Activated naive CD8-positive, alpha-beta T cell treated with anti-CD3 and anti-CD28 coated beads, Interleukin-2, amount 10 ng/mL, durations not matched to agents 7 days and 5 days (primary cell): Measurements from ENCODE around the gene COX6B1. TPM values are rescaled to one million over a fixed set of nuclear protein-coding genes. Genes with fewer than 3 reads are reported as not detected.

Experiments
- ATAC-seq: fragments of 150-1000 bp; cut with Tn5 transposase; one replicate; pipeline ENCODE4 v1.10.0; 2021; ENCODE audit warnings: low read depth, moderate library complexity
- POLR2A ChIA-PET: fragments of 350-600 bp; sonication (Branson Sonifier 250); formaldehyde crosslinking; loops from one replicate; lab custom pipeline; 2021; ENCODE audit warnings: antibody characterized with exemption; lab: Charles Lee
- DNase-seq: peaks from one replicate; pipeline ENCODE4 v3.0.0; 2021
- H3K27ac Mint-ChIP-seq: one replicate; pipeline ENCODE4 v1.8.0; 2022; ENCODE audit warnings: mild to moderate bottlenecking, mixed read lengths
- H3K27me3 Mint-ChIP-seq: one replicate; pipeline ENCODE4 v1.8.0; 2022; ENCODE audit warnings: mild to moderate bottlenecking, moderate library complexity, mixed read lengths
- H3K36me3 Mint-ChIP-seq: one replicate; pipeline ENCODE4 v1.8.0; 2021; ENCODE audit warnings: mild to moderate bottlenecking, mixed read lengths
- H3K4me1 Mint-ChIP-seq: one replicate; pipeline ENCODE4 v1.8.0; 2021; ENCODE audit warnings: mixed read lengths
- H3K4me3 Mint-ChIP-seq: one replicate; pipeline ENCODE4 v1.8.0; 2022; ENCODE audit warnings: mild to moderate bottlenecking, moderate library complexity, mixed read lengths
- H3K9me3 Mint-ChIP-seq: one replicate; pipeline ENCODE4 v1.8.0; 2021; ENCODE audit warnings: mixed read lengths
- total RNA-seq, 2 experiments: library from RNA; stranded (reverse); gene quantifications; one replicate each; pipeline ENCODE4 v1.2.3, GENCODE V29; 2021

Gene COX6B1
- total RNA-seq, 2 experiments from 2014 or later: 407 to 412 TPM

DNA sequence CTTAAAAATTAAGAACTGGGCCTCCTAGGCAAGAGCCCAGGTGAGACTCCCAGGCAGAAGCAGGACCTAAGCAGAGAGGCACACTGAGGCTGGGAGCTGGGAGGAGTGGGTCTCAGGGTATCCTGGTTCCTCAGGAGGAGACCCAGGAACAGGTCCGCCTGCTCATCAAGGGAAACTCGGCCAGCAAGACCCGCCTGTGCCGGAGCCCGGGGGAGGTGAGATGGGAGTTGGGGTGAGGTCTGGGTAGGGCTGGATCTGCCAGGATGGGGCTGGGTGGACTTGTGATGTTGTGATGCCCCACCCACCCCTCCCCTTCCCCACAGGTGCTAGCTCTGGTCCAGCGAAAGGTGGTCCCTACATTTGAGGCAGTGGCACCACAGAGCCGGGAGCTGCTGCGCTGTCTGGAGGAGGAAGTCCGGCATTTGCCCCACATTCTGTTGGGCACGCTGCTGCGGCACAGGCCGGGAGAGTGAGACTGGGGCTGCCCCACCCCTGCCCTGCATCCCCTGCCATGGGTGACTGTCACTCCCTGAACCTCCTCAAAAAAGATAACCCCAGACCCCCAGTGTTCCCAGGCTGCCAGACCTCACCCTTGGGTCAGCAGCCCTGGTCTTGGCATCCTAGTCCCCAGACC is 28.7 kb upstream of the COX6B1 start:
- no peaks in the 10 kb centered on the region for H3K9me3 Mint-ChIP-seq
- H3K27me3 Mint-ChIP-seq: no peaks in the 10 kb centered on the region
- POLR2A ChIA-PET: no interaction called here
- DNase-seq (no peak), ATAC-seq (no peak)
- H3K27ac Mint-ChIP-seq: no peak overlapping the region
- H3K4me3 Mint-ChIP-seq: no peak overlapping the region
- peaks cover 4% of the 10 kb centered on the region for H3K4me1 Mint-ChIP-seq
- H3K36me3 Mint-ChIP-seq: peaks cover 8% of the 10 kb centered on the region

GRCh38 chr19:35620001-35620400 is 28.1 kb upstream of the COX6B1 start:
- POLR2A ChIA-PET: no interaction called here
- peak overlapping the region; percentile 34 for H3K27ac Mint-ChIP-seq
- H3K27me3 Mint-ChIP-seq: no peaks in the 10 kb centered on the region
- peaks cover 9% of the 10 kb centered on the region for H3K36me3 Mint-ChIP-seq
- DNase-seq (no peak), ATAC-seq (no peak)
- no peaks in the 10 kb centered on the region for H3K9me3 Mint-ChIP-seq
- no peak overlapping the region for H3K4me3 Mint-ChIP-seq
- peaks cover 4% of the 10 kb centered on the region for H3K4me1 Mint-ChIP-seq

- DNase-seq: no peak
- no peaks in the 10 kb centered on the region for H3K9me3 Mint-ChIP-seq
- H3K36me3 Mint-ChIP-seq: peaks cover 6% of the 10 kb centered on the region
- POLR2A ChIA-PET: interaction anchor here (2.0 kb wide), 1 partner anchor 9 kb away, joined by 5 read pairs; the partner anchor contains the start of gene HAUS5
- ATAC-seq: no peak
- H3K4me1 Mint-ChIP-seq: no peaks in the 10 kb centered on the region
- no peak overlapping the region for H3K4me3 Mint-ChIP-seq
- no peak overlapping the region for H3K27ac Mint-ChIP-seq
- no peaks in the 10 kb centered on the region for H3K27me3 Mint-ChIP-seq
Measured at GRCh38 chr19:35621708-35622107, 26.4 kb upstream of the COX6B1 start.

- Mint-ChIP-seq H3K27me3 (no peaks in the 10 kb centered on the region), H3K4me1 (no peaks in the 10 kb centered on the region), H3K4me3 (no peak overlapping the region), H3K9me3 (no peaks in the 10 kb centered on the region), H3K27ac (peak overlapping the region; percentile 58), H3K36me3 (peaks cover 6% of the 10 kb centered on the region)
- no peak for DNase-seq
- no peak for ATAC-seq
- POLR2A ChIA-PET: interaction anchor here (1.3 to 2.0 kb wide), 2 partner anchors 8 to 10 kb away, joined by 4 to 5 read pairs; partner anchors contain the start of gene HAUS5
Measured at GRCh38 chr19:35622750-35623149, 25.4 kb upstream of the COX6B1 start.

DNA sequence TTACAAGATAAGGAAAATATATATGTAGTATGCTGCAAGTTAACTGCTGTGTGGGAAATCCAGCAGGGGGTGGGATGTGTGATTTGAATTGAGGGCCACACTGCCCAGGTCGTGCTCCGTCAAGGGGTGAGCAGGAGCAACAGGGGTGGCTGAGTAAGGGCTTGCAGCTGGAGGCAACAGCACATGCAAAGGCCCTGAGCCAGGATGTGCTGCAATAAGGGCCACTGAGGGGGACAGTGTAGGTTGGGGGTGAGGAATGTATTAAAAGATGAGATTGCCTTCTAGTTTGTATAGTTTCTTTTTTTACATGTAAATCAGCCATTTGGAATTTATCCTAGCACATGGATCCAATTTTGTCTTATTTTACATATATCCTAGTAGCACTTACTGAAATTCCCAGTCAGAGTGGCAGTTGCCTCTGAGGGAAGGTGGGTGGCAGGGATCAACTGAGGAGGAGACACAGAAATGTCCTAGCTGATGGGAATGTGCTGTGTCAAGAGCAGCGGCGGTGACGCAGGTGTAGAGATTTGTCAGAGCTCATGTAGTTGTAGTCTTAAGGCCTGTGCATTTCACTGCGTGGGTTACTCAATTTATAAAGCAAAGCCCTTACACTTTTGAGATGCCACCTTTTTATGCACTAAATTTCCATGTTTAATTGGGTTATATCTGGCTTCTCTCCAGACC is 24.7 kb upstream of the COX6B1 start:
- no peak for ATAC-seq

DNA sequence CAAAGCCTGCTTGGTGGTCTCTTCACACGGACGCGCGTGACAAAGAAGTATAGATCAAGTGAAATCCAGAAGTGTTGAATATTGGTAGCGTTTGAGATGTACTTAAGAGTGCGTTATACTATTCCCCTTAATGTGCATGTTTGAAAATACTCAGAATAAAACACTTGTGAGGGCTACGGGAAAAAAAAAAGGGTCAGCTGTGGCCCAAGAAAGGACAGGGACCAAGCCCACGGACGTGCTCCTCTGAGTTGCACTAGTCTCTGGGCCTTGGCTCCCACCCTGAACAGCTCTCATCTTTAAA is 19.9 kb upstream of the COX6B1 start:
- no peaks in the 10 kb centered on the region for H3K27me3 Mint-ChIP-seq
- H3K36me3 Mint-ChIP-seq: peaks cover 12% of the 10 kb centered on the region
- ATAC-seq: no peak
- H3K4me1 Mint-ChIP-seq: peaks cover 12% of the 10 kb centered on the region
- peak overlapping the region; percentile 97 for H3K4me3 Mint-ChIP-seq
- no peaks in the 10 kb centered on the region for H3K9me3 Mint-ChIP-seq
- DNase-seq: no peak
- POLR2A ChIA-PET: interaction anchor here (0.7 to 1.2 kb wide), 3 partner anchors 15 to 20 kb away, joined by 3 to 12 read pairs (median 3); partner anchors contain the start of genes COX6B1 and HAUS5
- H3K27ac Mint-ChIP-seq: peak overlapping the region; percentile 99

More for the DNA sequence above, 24.7 kb upstream of the COX6B1 start:
- DNase-seq: no peak
- no peaks in the 10 kb centered on the region for H3K9me3 Mint-ChIP-seq
- H3K27me3 Mint-ChIP-seq: no peaks in the 10 kb centered on the region
- peak overlapping the region; percentile 58 for H3K27ac Mint-ChIP-seq
- H3K4me3 Mint-ChIP-seq: no peak overlapping the region
- H3K4me1 Mint-ChIP-seq: peaks cover 3% of the 10 kb centered on the region
- POLR2A ChIA-PET: interaction anchor here (0.6 to 1.3 kb wide), 4 partner anchors 9 to 431 kb away, joined by 3 to 5 read pairs (median 4); partner anchors contain the start of genes HAUS5 and THAP8
- peaks cover 6% of the 10 kb centered on the region for H3K36me3 Mint-ChIP-seq

- Mint-ChIP-seq H3K27me3 (no peaks in the 10 kb centered on the region), H3K9me3 (no peaks in the 10 kb centered on the region), H3K27ac (peak within 1 kb of the TSS; percentile 99), H3K4me3 (peak within 1 kb of the TSS; percentile 97), H3K4me1 (peaks cover 14% of the 10 kb centered on the region), H3K36me3 (peaks cover 14% of the 10 kb centered on the region)
- DNase-seq (peak; percentile 98), ATAC-seq (peak; percentile 100)
- POLR2A ChIA-PET: interaction anchor here (0.7 to 1.2 kb wide), 3 partner anchors 16 to 20 kb away, joined by 3 to 12 read pairs (median 3); partner anchors contain the start of genes COX6B1 and HAUS5
Measured at GRCh38 chr19:35628565-35629331, 19.4 kb upstream of the COX6B1 start, which contains the start of gene RBM42. Gene RBM42, plus strand, starts transcription at chr19:35629036. Its CDS starts 118 bp downstream, at chr19:35629154.

DNA sequence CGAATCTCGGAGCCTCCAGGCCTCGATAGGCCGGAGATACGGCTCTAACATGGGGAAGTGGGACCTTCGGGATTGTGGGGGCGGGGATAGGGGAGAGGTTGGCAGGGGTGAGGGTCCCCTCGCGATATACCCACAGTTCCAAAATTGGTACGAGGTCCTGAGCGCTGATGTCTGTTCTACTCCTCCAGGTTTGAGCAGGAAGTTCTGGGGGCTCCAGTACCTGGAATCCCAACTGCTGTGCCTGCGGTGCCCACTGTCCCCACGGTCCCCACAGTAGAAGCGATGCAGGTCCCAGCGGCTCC is 18.8 kb upstream of the COX6B1 start:
- ATAC-seq (no peak), DNase-seq (no peak)
- POLR2A ChIA-PET: interaction anchor here (0.7 to 0.9 kb wide), 2 partner anchors 11 to 13 kb away, joined by 3 to 5 read pairs; no protein-coding TSS in a partner anchor
- Mint-ChIP-seq H3K9me3 (no peaks in the 10 kb centered on the region), H3K36me3 (peaks cover 14% of the 10 kb centered on the region), H3K4me1 (peaks cover 14% of the 10 kb centered on the region), H3K4me3 (peak overlapping the region; percentile 97), H3K27me3 (no peaks in the 10 kb centered on the region), H3K27ac (peak overlapping the region; percentile 99)

DNA sequence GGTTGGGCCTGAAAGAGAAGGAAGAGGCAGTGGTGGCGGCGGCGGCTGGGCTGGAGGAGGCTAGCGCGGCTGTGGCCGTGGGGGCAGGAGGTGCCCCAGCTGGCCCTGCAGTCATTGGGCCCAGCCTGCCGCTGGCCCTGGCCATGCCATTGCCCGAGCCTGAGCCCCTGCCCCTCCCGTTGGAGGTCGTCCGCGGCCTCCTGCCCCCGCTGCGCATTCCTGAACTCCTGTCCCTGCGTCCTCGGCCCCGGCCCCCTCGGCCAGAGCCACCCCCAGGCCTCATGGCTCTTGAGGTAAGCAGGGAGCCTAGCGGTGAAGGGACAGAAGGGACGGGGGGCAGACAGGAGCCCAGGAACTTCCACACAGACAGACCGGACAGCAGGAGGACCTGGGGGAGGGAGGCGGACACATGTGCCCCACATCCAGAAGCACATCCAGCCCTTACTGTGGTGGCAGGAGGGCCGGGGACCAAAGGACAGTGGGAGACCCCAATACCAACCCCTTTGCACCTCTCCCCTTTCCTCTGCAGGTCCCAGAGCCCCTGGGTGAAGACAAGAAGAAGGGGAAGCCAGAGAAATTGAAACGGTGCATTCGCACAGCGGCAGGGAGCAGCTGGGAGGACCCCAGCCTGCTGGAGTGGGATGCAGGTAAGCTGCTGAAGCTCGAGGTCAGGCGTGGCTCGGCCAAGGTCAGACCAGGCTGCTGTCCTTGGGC is 14.2 kb upstream of the COX6B1 start:
- POLR2A ChIA-PET: interaction anchor here (1.4 kb wide), 1 partner anchor 10 kb away, joined by 6 read pairs; no protein-coding TSS in a partner anchor
- DNase-seq (no peak), ATAC-seq (no peak)
- Mint-ChIP-seq H3K9me3 (no peaks in the 10 kb centered on the region), H3K4me1 (peaks cover 15% of the 10 kb centered on the region), H3K36me3 (peaks cover 20% of the 10 kb centered on the region), H3K27ac (no peak overlapping the region), H3K4me3 (no peak overlapping the region), H3K27me3 (no peaks in the 10 kb centered on the region)

GRCh38 chr19:35636651-35637050 is 11.5 kb upstream of the COX6B1 start:
- no peak for DNase-seq
- H3K27ac Mint-ChIP-seq: peak overlapping the region; percentile 75
- peak; percentile 50 for ATAC-seq
- H3K27me3 Mint-ChIP-seq: no peaks in the 10 kb centered on the region
- peaks cover 12% of the 10 kb centered on the region for H3K4me1 Mint-ChIP-seq
- H3K9me3 Mint-ChIP-seq: no peaks in the 10 kb centered on the region
- peaks cover 16% of the 10 kb centered on the region for H3K36me3 Mint-ChIP-seq
- POLR2A ChIA-PET: interaction anchor here (1.0 to 1.8 kb wide), 2 partner anchors 12 to 24 kb away, joined by 4 to 7 read pairs; partner anchors contain the start of genes COX6B1 and HAUS5
- H3K4me3 Mint-ChIP-seq: no peak overlapping the region

GRCh38 chr19:35637165-35637564 is 11.0 kb upstream of the COX6B1 start:
- POLR2A ChIA-PET: interaction anchor here (1.0 to 1.8 kb wide), 2 partner anchors 11 to 24 kb away, joined by 4 to 7 read pairs; partner anchors contain the start of genes COX6B1 and HAUS5
- no peak for DNase-seq
- Mint-ChIP-seq H3K27me3 (no peaks in the 10 kb centered on the region), H3K4me3 (no peak overlapping the region), H3K4me1 (peaks cover 15% of the 10 kb centered on the region), H3K27ac (no peak overlapping the region), H3K9me3 (no peaks in the 10 kb centered on the region), H3K36me3 (peaks cover 16% of the 10 kb centered on the region)
- no peak for ATAC-seq

GRCh38 chr19:35639321-35639639 is 8.8 kb upstream of the COX6B1 start:
- H3K9me3 Mint-ChIP-seq: no peaks in the 10 kb centered on the region
- H3K27ac Mint-ChIP-seq: no peak overlapping the region
- H3K36me3 Mint-ChIP-seq: peaks cover 12% of the 10 kb centered on the region
- ATAC-seq: no peak
- POLR2A ChIA-PET: no interaction called here
- DNase-seq: no peak
- H3K4me3 Mint-ChIP-seq: no peak overlapping the region
- peaks cover 21% of the 10 kb centered on the region for H3K4me1 Mint-ChIP-seq
- no peaks in the 10 kb centered on the region for H3K27me3 Mint-ChIP-seq
